ENCODE data around the gene GUCY2D. TPM values are rescaled to one million over a fixed set of nuclear protein-coding genes. Genes with fewer than 3 reads are reported as not detected.
A peak's percentile ranks its signal among the peaks of the same experiment; 100 is the strongest.

The GUCY2D gene
- total RNA-seq, 2 experiments from 2014 or later, result not detected

DNA sequence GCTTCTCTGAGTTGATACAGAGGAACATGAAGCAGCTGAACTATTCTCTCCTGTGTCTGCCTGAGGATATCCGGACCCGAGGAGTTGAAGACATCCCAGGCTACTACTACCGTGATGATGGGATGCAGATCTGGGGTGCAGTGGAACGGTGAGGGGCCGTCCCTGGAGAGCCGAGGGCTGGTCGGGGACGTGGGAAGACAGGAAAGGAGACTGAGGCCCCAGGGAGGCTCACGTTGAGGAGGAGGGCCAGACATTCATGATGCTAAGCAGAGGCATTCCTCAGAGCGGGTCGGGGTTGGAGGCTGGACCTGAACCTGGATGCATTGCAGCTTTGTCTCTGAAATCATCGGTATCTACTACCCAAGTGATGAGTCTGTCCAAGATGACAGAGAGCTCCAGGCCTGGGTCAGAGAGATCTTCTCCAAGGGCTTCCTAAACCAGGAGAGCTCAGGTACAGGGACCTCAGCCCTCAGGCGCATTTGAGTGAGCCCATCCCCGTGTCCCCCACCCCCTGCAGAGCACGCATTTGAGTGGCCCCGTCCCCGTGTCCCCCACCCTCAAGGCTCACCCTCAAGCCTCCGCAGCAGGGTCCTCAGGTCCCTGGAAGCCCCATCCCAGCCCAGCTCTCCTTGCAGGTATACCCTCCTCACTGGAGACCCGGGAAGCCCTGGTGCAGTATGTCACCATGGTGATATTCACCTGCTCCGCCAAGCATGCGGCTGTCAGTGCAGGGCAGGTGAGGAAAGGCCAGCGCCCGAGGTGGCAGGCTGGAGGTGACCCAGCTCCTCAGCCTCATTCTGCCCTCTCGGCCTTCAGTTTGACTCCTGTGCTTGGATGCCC is 44.7 kb downstream of the GUCY2D start:
- H3K36me3 Mint-ChIP-seq, result no peaks in the 10 kb centered on the region
- CTCF ChIA-PET, result interaction anchor here (0.8 to 2.6 kb wide), 4 partner anchors 10 to 29 kb away, joined by 3 to 12 read pairs (median 6); no protein-coding TSS in a partner anchor
- H3K27ac Mint-ChIP-seq, result no peak overlapping the region
- no peak overlapping the region for H3K4me3 Mint-ChIP-seq
- no peaks in the 10 kb centered on the region for H3K27me3 Mint-ChIP-seq
- H3K4me1 Mint-ChIP-seq, result no peaks in the 10 kb centered on the region
- DNase-seq, result no peak
- H3K9me3 Mint-ChIP-seq (ENCODE audit: low read depth), result no peaks in the 10 kb centered on the region
- no peak for ATAC-seq

DNA sequence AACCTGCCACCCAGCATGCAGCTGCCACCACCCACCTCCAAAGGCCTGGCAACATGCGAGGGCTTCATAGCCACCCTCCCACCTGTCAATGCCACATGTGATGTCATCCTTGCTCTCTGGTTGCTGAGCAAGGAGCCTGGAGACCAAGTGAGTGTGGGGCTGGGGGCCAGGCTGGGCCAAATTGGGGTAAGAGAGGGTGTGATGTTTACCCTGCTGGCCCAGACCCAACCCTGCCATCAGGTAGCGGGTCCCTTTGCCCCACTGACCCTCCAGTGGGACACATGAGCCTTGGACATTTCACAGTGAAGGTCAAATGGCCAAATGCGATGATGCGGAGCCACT is 45.3 kb downstream of the GUCY2D start:
- H3K9me3 Mint-ChIP-seq (ENCODE audit: low read depth), result no peaks in the 10 kb centered on the region
- H3K4me3 Mint-ChIP-seq, result no peak overlapping the region
- CTCF ChIA-PET, result interaction anchor here (0.9 to 2.6 kb wide), 2 partner anchors 10 to 13 kb away, joined by 3 to 9 read pairs; no protein-coding TSS in a partner anchor
- no peaks in the 10 kb centered on the region for H3K36me3 Mint-ChIP-seq
- no peaks in the 10 kb centered on the region for H3K4me1 Mint-ChIP-seq
- H3K27me3 Mint-ChIP-seq, result no peaks in the 10 kb centered on the region
- H3K27ac Mint-ChIP-seq, result no peak overlapping the region
- ATAC-seq, result no peak
- no peak for DNase-seq

DNA sequence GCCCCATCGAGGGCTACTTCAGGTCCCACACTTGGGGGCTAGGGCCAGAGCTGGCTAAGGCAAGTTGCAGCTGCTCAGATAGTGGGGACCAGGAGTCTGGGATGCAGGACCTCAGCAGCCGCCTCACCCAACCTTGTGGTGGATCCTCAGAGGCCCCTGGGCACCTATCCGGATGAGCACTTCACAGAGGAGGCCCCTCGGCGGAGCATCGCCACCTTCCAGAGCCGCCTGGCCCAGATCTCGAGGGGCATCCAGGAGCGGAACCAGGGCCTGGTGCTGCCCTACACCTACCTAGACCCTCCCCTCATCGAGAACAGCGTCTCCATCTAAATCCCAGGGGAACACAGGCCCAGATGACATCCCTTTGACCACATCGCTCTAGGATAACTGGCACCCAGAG is 45.8 kb downstream of the GUCY2D start:
- CTCF ChIA-PET, result interaction anchor here (2.6 kb wide), 1 partner anchor 9 kb away, joined by 9 read pairs; no protein-coding TSS in a partner anchor
- H3K4me3 Mint-ChIP-seq, result no peak overlapping the region
- DNase-seq (no peak), ATAC-seq (no peak)
- H3K4me1 Mint-ChIP-seq, result no peaks in the 10 kb centered on the region
- no peaks in the 10 kb centered on the region for H3K36me3 Mint-ChIP-seq
- no peak overlapping the region for H3K27ac Mint-ChIP-seq
- H3K27me3 Mint-ChIP-seq, result no peaks in the 10 kb centered on the region
- H3K9me3 Mint-ChIP-seq (ENCODE audit: low read depth), result no peaks in the 10 kb centered on the region

DNA sequence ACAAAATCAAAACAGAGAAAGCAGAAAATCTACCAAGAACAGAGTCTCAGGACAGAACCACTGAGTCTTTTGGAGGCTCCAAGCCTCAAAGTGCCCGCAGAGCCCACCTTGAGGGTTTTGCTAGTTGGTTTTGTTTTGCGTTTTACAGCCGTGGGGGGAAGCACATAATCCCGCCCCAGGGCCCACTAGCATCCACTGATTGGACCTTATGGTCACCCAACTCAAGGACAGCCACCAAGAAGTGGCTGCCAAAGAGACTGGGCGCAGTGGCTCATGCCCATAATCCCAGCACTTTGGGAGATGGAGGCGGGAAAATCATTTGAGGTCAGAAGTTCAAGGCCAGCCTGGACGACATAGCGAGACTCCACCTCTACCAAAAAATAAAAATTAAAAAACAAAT is 46.3 kb downstream of the GUCY2D start:
- H3K4me3 Mint-ChIP-seq, result no peak overlapping the region
- no peaks in the 10 kb centered on the region for H3K27me3 Mint-ChIP-seq
- CTCF ChIA-PET, result interaction anchor here (0.6 kb wide), 1 partner anchor 30 kb away, joined by 4 read pairs; no protein-coding TSS in a partner anchor
- H3K4me1 Mint-ChIP-seq, result no peaks in the 10 kb centered on the region
- no peaks in the 10 kb centered on the region for H3K9me3 Mint-ChIP-seq (ENCODE audit: low read depth)
- no peaks in the 10 kb centered on the region for H3K36me3 Mint-ChIP-seq
- no peak for DNase-seq
- ATAC-seq, result no peak
- no peak overlapping the region for H3K27ac Mint-ChIP-seq

DNA sequence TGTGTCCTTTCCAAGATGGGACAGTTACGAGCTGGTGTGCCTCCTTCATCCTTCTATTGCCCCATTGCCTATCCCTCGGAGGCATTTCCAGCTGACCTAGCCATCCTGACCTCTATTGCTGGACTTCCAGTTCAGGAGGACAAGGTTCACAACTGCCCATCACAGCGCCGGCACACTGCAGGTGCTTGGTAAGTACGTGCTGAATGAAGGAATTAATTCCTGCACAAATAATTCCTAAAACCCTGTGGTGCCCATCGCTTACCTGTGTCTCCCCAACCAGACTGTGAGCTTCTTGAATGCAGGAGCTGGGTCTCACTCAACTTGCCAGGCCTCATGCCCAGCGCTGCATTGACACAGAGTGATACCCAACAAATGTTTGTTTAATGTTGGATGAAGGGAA is 49.4 kb downstream of the GUCY2D start:
- no peaks in the 10 kb centered on the region for H3K9me3 Mint-ChIP-seq (ENCODE audit: low read depth)
- ATAC-seq, result no peak
- CTCF ChIA-PET, result interaction anchor here (0.8 to 2.3 kb wide), 4 partner anchors 9 to 22 kb away, joined by 3 to 9 read pairs (median 5); no protein-coding TSS in a partner anchor
- peaks cover 3% of the 10 kb centered on the region for H3K27me3 Mint-ChIP-seq
- no peaks in the 10 kb centered on the region for H3K36me3 Mint-ChIP-seq
- no peak overlapping the region for H3K4me3 Mint-ChIP-seq
- H3K4me1 Mint-ChIP-seq, result peaks cover 15% of the 10 kb centered on the region
- no peak overlapping the region for H3K27ac Mint-ChIP-seq
- no peak for DNase-seq

DNA sequence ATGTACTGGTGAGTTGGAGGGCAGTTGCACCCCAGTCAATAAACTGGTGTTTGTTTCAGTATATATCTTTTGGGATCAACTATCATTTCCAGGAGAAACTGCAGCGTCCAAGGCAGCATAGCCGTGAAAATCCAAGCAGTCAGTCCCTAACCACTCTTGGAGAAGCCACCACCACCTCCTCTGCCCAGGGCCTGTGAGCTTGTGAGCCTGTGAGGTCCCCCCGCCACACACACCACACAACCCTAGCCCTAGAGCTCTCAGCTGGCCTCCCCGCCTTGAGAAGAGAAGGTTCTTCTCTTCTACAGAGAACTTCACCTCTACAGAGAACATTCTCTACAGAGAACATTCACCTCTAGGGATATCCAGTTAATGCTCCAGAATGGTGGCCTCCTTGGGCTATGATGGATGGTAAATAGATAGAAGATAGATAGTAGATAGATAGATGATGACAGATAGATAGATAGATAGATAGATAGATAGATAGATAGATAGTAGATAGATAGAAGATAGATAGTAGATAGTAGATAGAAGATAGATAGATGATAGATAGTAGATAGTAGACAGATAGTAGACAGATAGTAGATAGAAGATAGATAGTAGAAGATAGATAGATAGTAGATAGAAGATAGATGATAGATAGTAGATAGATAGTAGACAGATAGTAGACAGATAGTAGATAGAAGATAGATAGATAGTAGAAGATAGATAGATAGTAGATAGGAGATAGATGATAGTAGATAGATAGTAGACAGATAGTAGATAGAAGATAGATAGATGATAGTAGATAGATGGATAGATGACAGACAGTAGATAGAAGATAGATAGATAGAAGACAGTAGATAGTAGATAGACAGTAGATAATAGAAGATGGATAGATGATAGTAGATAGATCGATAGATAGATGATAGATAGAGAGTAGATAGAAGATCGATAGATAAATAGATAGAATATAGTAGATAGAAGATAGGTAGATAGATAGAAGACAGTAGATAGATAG is 50.1 kb downstream of the GUCY2D start:
- Mint-ChIP-seq H3K27me3 (peaks cover 10% of the 10 kb centered on the region), H3K9me3 (ENCODE audit: low read depth) (no peaks in the 10 kb centered on the region), H3K27ac (no peak overlapping the region), H3K4me1 (peaks cover 22% of the 10 kb centered on the region), H3K4me3 (no peak overlapping the region), H3K36me3 (no peaks in the 10 kb centered on the region)
- CTCF ChIA-PET, result interaction anchor here (0.8 to 2.3 kb wide), 4 partner anchors 8 to 21 kb away, joined by 3 to 9 read pairs (median 5); no protein-coding TSS in a partner anchor
- no peak for DNase-seq
- ATAC-seq, result no peak

DNA sequence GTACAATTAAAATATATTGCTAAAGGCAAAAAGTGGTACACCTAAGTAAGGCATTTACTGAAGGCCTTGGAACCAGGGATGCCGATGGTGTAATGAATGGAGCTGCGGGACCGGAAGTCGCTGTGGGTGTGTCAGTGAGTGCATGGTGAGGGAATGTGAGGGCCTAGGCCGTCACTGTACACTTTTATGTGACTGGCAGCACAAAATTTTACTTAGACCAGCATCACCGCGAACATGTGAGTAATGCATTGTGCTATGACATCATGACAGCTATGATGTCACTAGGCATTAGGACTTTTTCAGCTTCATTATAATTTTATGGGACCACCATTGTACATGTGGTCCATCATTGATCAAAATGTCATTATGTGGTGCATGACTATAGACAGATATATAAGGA is 51.2 kb downstream of the GUCY2D start:
- no peaks in the 10 kb centered on the region for H3K9me3 Mint-ChIP-seq (ENCODE audit: low read depth)
- no peak for ATAC-seq
- H3K27ac Mint-ChIP-seq, result no peak overlapping the region
- no peak overlapping the region for H3K4me3 Mint-ChIP-seq
- CTCF ChIA-PET, result interaction anchor here (0.7 to 1.8 kb wide), 3 partner anchors 37 to 65 kb away, joined by 3 to 6 read pairs (median 3); no protein-coding TSS in a partner anchor
- H3K27me3 Mint-ChIP-seq, result peaks cover 14% of the 10 kb centered on the region
- peaks cover 25% of the 10 kb centered on the region for H3K4me1 Mint-ChIP-seq
- H3K36me3 Mint-ChIP-seq, result no peaks in the 10 kb centered on the region
- DNase-seq, result no peak

DNA sequence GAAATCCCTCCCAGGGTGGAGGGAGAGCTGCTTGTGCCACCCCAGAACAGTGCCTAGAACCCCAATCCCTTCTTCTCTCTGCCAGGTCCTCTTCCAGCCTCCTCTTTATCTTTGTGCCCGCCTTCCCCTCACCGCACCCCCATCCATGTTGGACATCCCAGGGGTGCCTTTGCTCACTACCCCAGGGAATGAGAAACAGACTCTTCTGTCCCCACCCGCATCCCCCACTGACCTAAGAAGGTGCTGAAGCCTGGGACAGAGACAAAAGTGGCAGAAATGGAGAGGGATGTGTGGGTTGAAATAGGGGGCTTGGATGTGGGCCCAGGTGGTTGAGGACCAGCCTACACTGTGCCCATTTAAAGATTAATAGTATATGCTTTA is 53.4 kb downstream of the GUCY2D start:
- CTCF ChIA-PET, result interaction anchor here (0.9 to 9.7 kb wide), 20 partner anchors 14 to 328 kb away, joined by 3 to 256 read pairs (median 6); partner anchors contain the start of genes ALOX12B, CNTROB, GUCY2D and RNF227
- peaks cover 28% of the 10 kb centered on the region for H3K4me1 Mint-ChIP-seq
- H3K36me3 Mint-ChIP-seq, result no peaks in the 10 kb centered on the region
- no peak for DNase-seq
- no peak overlapping the region for H3K4me3 Mint-ChIP-seq
- H3K27me3 Mint-ChIP-seq, result peaks cover 37% of the 10 kb centered on the region
- no peaks in the 10 kb centered on the region for H3K9me3 Mint-ChIP-seq (ENCODE audit: low read depth)
- H3K27ac Mint-ChIP-seq, result no peak overlapping the region
- no peak for ATAC-seq

DNA sequence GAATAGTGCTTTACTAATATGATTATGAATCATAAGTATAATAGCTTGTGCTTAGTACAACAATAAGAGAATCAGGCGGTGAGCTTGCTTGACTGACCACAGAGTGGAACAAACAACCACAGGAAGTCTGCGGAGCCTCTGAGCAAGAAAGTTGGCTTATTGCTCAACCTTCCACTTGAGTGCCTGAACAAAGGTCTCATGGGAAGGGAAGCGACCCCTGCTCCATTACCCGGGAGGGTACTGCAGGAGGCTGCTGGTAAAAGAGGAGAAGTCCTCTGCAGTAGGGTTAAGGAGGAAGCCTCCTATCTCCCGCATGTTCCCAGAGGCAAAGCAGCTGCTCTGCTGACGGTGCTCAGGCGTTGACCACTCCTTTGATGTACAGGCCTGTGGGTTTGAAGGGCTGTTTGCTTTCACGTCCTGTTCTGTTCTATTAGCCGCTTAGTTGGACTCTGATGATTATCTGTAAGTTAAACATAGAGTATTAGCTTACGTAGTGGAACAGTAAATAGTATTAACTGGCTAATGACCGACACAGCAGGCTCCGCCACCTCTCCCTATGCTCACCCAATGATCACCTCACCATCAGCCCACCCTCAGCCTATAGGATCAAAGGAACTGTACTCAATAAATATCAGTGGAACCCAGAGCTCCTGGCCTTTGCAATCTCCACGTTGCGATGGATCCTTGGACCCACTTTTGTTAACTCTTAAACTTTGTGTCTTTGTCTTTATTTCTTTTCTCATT is 54.0 kb downstream of the GUCY2D start:
- Mint-ChIP-seq H3K9me3 (ENCODE audit: low read depth) (no peaks in the 10 kb centered on the region), H3K36me3 (no peaks in the 10 kb centered on the region), H3K4me3 (no peak overlapping the region), H3K27ac (peak overlapping the region; percentile 16), H3K4me1 (peaks cover 28% of the 10 kb centered on the region), H3K27me3 (peaks cover 42% of the 10 kb centered on the region)
- ATAC-seq (peak; percentile 77), DNase-seq (peak; percentile 91)
- CTCF ChIA-PET, result interaction anchor here (0.6 to 9.7 kb wide), 31 partner anchors 10 to 328 kb away, joined by 3 to 256 read pairs (median 5); partner anchors contain the start of genes ALOX12B, ALOXE3, CNTROB and GUCY2D

DNA sequence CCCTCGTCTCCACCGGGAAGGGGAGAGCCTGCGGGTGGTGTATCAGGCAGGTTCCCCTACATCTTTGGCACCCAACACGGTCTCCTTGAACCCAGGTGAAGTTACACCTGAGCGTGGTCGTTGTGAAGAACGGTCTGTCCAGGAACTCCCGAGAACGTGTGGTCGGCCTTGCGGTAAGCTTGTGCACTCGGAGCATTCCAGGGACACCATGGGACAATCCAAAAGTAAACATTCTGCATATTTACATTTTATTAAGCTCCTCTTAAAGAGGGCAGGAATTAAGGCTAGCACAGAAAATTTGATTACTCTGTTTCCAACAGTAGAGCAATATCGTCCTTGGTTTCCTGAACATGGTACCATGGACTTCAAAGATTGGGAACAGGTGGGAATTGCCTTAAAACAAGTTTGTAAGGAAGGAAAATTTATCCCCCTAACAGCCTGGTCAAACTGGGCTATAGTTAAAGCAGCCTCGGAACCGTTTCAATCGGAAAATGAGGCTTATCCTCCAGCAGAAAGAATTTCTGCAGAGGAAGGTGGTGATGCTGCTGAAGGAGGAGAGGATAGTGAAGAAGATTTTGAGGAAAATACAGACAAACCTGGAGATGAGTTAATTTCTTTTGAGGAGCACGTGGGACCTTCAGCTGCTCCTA is 54.7 kb downstream of the GUCY2D start:
- Mint-ChIP-seq H3K27ac (peak overlapping the region; percentile 16), H3K9me3 (ENCODE audit: low read depth) (no peaks in the 10 kb centered on the region), H3K36me3 (no peaks in the 10 kb centered on the region), H3K27me3 (peaks cover 49% of the 10 kb centered on the region), H3K4me3 (no peak overlapping the region), H3K4me1 (peaks cover 28% of the 10 kb centered on the region)
- CTCF ChIA-PET, result interaction anchor here (0.6 to 9.7 kb wide), 40 partner anchors 9 to 314 kb away, joined by 3 to 256 read pairs (median 5); partner anchors contain the start of genes ALOX12B, ALOXE3, CNTROB and GUCY2D
- no peak for DNase-seq
- no peak for ATAC-seq

DNA sequence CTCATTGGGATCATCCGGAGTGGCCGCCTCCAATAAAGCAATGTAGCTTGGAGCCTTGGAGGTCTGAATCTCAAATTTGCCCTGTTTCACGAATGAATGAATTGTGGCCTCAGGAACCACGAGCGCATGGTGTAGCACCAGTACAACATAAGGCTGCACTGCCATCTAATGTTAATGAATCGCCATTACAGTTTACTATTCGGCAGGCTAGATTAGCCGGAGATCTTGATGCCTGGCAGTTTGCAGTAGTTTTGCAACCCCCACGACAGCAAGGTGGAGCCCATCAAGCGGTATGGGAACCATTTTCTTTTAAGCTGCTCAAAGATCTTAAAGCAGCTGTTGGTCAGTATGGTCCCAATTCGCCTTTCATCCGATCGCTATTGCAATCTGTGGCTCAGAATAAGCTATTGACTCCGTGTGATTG is 55.3 kb downstream of the GUCY2D start:
- Mint-ChIP-seq H3K36me3 (no peaks in the 10 kb centered on the region), H3K4me3 (no peak overlapping the region), H3K9me3 (ENCODE audit: low read depth) (no peaks in the 10 kb centered on the region), H3K4me1 (peaks cover 28% of the 10 kb centered on the region), H3K27ac (no peak overlapping the region), H3K27me3 (peaks cover 55% of the 10 kb centered on the region)
- CTCF ChIA-PET, result interaction anchor here (0.7 to 9.7 kb wide), 38 partner anchors 8 to 314 kb away, joined by 3 to 256 read pairs (median 5); partner anchors contain the start of genes ALOX12B, ALOXE3, CNTROB and GUCY2D
- peak; percentile 71 for DNase-seq
- peak; percentile 79 for ATAC-seq

DNA sequence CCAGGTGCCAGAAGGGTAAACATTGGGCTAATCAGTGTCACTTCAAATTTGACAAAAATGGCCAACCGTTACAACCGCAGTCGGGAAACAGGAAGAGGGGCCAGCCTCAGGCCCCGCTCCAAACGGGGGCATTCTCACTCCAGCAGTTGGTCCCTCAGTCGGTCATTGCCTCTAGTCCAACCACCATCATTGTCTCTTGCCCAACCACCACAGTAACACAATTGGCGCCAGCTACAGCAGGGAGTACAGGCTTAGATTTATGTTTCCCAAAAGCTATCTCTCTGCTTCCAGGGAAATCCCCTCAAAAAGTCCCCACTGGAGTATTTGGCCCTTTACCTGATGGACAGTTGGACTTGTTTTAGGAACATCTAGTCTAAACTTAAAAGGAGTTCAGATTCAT is 56.7 kb downstream of the GUCY2D start:
- DNase-seq, result no peak
- no peak for ATAC-seq
- CTCF ChIA-PET, result interaction anchor here (0.7 to 9.7 kb wide), 19 partner anchors 16 to 316 kb away, joined by 3 to 256 read pairs (median 13); partner anchors contain the start of genes ALOXE3 and RNF227
- no peak overlapping the region for H3K4me3 Mint-ChIP-seq
- H3K27ac Mint-ChIP-seq, result no peak overlapping the region
- peaks cover 30% of the 10 kb centered on the region for H3K4me1 Mint-ChIP-seq
- H3K36me3 Mint-ChIP-seq, result no peaks in the 10 kb centered on the region
- peaks cover 66% of the 10 kb centered on the region for H3K27me3 Mint-ChIP-seq
- H3K9me3 Mint-ChIP-seq (ENCODE audit: low read depth), result no peaks in the 10 kb centered on the region
